KG1 (cell line): Measurements from ENCODE around the gene ASPHD1.
"Not testable (repeated sequence)": the region's sequence is repeated elsewhere in the genome, so short reads cannot be mapped to it uniquely, and the experiment has no call there.

Experiments
- DNase-seq: peaks from one replicate; lab custom pipeline; 2025; lab: John Stamatoyannopoulos, UW

ASPHD1 gene

DNA sequence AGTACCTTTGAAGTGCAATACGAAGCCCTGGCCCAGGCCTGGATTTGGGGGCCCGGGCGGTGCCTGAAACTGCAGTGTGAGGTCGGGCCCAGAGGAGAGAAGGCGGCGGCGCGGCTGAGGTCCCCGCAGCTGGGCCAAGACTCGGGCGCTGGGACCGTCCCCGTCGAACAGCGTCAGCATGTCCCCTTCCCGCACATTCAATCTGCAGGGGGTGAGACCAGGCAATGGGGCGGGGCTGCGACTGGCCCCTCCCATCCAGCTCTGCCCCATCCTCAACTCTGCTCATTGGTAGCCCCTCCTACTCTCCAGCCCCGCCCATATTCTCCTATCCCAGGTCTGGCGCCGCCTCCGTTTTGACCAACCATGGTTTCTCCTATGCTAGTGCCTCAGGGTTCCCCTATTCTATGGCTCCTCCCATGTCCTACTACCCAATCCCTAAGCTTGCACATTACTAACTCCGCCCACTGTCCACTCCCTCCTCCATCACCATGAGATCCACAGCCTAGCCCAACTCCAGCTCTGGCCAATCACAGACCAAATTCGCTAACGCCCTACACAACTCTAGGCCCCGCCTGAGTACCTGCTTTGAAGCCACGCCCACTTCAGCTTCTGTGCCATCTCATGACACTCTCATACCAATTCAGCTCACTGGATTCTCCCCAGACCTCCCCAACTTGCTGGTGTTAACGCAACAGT lies 22.9 kb upstream of the ASPHD1 start:
- DNase-seq = no peak

DNA sequence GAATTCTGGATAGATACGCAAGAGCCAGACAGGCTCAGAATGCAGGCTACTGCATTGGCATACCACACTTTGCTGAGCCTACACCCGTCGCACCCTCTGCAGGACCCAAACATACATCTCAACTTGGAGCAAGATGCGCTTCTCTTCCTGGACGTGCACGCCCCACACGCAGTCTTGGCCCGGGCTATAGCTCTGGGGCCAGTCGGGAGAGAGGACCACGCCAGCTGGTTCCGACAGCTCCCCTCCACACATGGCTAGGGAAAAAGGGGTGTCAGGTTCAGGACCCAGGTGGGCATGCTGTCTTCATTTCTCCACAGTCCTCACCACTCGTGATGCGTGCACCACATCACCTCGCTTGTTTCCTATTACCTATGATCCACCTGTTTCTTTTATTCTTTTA lies 22.1 kb upstream of the ASPHD1 start:
- DNase-seq = no peak

DNA sequence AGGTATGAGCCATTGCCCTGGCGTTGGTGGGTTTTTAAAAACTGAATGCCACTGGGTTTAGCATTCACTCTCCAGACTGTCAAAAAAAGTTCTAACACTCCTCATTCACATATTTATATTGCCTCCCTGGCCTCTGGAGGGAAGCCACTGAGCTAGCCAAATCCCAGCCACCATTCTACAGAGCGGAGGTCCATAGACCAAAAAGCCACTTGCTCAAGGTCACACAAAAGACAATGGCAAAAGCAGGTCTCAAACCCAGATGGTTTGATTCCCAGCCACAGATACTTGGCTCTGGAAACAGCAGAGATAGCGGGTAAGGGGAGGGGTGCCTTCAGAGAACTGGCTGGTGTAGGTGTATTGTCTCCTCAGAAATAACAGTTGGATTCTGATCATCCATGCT lies 19.2 kb upstream of the ASPHD1 start:
- no peak for DNase-seq

DNA sequence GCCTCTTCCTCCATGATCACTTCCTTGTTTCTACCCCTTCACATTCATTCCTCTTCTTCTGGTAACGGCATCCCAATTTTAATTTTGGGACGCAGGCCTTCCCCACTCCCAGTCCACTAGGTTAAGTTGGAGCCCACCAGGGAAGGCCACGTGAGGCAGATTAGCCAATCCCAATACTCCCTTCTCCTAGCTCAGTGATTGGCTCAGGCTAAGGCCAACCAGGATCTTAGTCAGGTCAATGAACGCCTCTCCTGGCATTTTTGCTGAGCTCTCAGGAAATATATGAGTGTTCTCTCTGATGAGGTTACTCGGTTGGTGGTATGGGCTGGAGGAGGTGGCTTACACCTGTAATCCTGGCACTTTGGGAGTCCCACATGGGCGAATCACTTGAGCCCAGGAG lies 16.3 kb upstream of the ASPHD1 start:
- no peak for DNase-seq

DNA sequence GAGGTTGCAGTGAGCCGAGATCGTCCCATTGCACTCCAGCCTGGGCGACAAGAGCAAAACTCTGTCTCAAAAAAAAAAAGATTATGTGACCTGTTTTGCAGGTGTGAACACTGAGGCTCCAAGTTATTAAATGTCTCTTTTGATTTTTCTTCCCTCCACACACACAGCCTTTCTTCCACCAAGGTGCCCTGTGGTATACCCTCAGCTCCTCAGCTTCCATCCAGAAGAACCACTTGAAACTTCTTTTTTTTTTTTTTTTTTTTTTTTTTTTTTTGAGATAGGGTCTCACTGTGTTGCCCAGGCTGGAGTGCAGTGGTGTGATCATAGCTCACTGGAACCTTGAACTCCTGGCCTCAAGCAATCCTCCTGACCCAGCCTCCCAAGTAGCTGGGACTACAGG lies 10.9 kb upstream of the ASPHD1 start:
- DNase-seq = not testable (repeated sequence)

DNA sequence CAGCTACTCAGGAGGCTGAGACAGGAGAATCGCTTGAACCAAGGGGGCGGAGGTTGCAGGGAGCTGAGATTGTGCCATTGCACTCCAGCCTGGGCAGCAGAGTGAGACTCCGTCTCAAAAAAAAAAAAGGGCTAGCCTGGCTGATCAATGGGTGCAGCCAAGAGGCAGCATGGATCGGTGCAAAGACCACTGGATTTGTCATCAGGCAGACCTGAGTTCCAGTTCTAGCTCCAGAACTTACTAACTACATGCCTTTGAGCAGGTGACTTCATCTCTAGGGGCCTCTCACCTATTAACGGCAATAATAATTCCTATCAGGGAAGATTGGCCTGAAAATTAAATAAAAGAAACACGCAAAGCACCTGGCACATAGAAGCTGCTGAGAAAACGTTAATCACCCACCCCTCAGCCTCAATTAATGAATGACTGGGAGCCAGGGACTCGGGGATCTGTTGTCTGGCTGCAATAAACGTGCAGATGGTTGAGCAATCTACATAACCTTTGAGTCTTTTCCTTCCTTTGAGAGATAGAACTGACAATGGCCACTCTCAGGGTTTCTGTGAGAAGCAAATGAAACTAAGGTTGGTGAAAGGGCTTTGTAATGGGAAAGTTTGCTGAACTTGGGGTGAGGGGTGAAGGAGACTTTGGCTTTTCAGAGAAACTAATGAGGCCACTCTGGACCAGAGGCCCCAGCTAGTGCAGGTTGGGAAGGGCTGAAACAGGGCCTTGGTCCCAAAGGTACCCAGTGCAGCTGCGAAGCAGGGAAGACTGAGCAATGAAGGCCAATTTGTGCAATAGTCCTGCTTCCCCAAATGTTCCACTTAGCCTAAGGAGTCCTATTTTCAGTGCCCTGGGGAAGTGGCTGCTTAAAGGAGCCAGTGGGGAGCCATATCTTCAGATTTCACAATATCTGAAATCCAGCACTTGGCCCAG lies 8.5 kb upstream of the ASPHD1 start:
- no peak for DNase-seq

DNA sequence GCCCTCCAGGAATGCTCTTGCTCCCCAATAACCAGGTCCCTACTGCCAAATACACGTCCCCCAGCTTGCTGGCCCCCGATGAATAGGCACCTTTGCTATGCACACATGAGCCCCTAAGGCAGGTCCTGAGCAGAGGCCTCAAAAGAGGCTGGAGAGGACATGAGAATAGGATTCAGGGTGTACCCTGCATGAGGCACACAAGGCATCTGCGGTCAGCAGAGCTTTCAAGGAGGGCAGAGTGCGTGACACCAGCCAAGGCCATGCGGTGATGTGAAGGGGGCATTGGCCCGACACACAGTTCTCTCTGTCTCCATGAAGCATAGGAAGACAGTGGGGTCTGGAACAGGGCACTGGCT lies 7.9 kb upstream of the ASPHD1 start:
- DNase-seq = no peak

DNA sequence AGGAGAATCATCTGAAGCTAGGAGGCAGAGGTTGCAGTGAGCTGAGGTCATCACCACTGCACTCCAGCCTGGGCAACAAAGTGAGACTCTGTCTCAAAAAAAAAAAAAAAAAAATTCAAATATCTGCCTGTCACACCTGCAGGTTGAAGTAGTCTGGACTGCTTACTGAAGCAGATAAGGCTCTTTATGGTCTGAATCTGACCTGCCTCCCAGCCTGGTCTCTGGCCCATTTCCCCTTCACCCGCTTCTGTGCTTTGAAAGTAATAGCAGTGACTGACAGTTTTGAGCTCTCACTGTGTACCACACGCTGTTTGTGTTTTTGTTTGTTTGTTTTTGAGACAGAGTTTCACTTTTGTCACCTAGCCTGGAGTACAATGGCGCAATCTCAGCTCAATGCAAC lies 6.7 kb upstream of the ASPHD1 start:
- DNase-seq = no peak

DNA sequence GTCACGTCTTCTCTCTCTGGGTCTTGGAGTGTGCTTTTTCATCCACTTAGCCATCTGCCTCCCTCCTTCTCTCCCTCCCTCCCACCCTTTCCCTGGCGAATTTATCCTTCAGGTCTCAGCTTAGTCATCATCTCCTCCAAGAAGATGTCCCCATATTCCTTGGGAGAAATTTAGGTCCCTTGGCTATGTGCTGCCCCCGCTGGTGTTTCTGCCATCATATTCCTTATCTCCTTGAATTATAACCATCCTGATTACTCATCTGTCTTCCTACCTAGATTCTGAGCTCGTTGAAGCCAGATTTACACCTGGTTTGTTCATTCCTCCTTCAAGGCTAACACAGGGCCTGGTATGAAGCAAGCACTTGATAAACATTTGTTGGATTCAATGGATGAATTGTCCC lies 5.9 kb upstream of the ASPHD1 start:
- no peak for DNase-seq

DNA sequence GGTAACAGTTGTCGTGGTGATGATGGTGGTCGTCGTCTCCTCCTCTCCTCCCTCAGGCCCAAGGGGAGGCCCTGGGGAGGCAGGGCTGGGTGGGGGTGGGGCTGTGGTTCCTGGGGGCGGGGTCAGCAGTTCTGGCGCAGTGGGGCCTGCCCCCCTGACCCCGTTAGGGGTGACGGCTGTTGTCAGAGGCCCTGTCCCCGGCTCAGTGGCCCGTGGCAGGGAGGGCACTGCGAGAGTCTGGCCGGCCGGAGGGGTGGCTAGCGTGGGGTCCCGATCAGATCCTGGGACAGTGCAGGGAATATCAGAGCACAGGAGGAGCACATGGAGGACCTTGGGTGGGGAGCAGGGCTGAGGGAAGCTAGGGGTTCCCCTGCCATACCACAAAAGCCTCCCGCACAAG lies 3.4 kb upstream of the ASPHD1 start:
- no peak for DNase-seq

DNA sequence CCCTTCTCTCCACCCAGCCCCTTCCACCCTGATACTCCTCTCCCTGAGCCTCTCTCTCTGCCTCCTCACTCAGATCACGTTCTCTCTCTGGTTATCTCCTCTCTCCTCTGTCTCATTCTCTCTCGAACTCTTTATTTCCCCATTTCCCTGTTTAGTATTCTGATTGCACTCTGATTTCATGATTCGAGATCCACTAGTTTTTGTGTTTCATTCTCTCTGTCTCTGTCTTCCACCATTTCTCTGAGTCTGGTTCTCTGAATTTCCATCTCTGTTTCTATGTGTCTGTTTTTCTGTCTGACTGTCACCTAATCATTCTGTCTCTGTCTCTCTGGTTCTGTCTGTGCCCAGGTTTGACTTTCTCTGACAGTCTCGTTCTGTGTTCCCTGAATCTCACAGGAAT lies 3.0 kb upstream of the ASPHD1 start:
- no peak for DNase-seq

DNA sequence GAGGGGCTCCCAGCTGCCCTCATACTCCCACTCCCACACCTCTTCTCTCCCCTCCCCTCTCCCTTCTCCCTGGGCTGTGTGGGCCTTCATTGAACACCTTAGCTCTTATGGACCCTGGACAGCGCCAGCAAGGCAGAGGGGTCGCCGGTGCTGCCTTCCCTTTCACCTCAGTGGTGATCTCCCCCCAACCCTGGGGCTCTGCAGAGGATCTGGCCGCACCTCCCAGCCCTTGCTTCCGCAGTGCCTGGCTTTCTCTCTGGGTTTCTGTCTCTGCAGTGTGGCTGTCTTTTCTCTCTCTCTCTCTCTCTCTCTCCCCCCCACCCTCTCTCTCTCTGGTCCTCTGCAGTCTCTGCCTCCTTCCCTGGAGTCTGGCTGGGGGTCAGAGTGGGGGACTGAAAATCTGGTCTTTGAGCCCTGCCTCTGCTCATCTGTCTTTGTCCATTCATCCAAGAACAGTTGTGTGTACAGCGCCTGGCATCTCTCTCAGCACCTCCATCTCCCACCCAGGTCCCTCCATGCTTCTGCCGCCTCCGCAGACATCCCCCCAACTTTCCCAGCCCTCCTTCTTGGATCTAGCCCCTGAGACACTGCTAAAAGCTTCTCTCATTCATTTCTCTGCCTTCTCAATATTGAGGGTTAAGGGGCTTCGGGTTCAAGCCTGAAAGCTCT lies 2.0 kb upstream of the ASPHD1 start:
- DNase-seq = no peak

DNA sequence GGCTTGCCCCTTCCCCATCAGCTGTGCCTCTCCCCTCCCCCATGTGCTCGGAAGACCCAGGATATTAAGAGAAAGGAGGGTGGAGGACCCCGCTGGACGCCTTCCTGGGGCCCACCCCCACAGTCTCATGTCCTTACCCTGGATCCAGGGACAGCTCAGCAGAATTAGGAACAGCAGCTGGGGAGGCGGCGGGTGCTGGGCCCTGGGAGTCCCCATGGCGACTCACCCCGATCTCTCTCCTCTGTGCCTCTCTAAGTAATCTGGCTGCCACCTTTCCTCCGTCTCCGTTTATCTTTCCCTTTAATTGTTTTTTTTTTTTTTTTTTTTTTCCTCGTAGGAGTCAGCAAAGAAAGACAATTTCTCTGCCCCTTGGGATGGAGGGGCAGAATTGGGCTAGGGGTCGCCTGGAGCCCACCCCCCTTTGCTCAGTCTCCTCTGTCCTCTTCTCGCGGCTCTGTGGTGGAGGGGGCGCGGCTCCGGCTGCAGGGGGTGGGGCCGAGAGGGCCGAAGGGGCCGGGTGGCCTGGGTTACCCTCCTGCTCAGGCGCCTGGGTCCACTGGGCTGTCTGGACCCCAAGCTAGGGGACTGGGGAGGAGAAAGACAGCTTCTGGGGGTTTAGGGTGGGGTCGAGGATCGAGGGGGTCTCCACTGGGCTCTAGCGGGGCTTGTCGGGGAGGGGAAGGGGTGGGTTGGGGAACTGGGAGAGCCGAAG lies 1.3 kb upstream of the ASPHD1 start:
- DNase-seq = no peak

DNA sequence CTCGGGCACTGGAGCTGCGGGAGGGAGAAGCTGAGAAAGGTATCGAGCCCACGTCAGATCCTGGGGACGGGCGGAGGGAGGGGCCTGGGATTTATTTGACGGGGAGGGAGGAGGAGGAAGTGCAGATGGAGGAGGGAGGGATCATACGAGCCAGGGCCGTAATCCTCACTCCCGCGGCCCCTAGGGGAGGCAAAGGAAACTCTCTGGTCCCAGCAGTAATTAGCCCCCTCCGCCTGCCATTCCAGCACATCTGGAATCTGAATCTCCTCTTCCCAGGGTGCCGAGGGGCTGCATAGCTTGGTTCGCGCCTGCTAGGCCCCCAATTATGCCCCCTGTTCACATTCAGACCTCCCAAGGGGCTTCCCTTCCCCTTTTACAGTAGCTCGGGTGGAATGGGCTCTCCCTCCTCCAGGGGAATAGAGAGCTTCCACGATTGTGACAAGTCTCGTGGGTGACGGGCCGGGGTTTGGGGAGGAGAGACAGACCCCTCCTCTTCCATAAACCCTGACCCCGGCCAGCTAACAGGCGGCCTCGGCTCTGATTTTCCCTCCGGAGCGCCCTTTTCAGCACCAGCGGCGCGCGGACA lies 679 bp upstream of the ASPHD1 start, which contains the start of gene SEZ6L2:
Gene SEZ6L2, minus strand, starts transcription at position 35 of the 586 bp plus-strand sequence. CDS start 531 bp downstream, outside the sequence.
- no peak for DNase-seq

DNA sequence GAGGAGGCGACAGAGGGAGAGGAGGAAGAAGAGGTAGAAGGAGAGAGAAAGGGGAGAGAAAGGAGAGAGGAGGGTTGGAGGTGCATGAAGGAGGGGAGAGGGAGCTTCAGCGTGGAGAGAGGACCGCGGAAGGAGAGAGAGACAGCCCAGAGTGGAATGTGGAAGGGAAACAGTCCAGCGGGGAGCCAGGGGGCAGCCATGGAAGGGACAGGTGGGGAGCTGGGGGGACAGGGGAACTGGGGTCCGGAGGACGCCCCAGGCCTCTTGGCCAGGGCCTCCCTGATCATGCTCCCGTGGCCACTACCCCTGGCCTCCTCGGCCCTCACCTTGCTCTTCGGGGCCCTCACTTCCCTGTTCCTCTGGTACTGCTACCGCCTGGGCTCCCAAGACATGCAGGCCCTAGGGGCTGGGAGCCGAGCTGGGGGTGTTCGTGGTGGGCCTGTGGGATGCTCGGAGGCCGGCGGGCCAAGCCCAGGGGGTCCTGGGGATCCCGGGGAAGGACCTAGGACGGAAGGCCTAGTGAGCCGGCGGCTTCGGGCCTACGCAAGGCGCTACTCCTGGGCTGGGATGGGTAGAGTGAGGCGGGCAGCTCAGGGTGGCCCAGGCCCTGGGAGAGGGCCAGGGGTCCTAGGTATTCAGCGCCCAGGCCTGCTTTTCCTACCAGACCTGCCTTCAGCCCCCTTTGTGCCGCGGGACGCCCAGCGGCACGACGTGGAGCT lies 759 bp downstream of the ASPHD1 start:
- DNase-seq = no peak

DNA sequence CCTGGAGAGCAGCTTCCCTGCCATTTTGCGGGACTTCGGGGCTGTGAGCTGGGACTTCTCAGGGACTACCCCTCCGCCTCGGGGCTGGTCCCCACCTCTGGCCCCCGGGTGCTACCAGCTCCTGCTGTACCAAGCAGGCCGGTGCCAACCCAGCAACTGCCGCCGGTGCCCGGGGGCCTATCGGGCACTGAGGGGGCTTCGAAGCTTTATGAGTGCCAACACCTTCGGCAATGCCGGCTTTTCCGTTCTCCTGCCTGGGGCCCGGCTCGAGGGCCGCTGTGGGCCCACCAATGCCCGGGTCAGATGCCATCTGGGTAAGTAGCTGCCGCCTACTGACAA lies 1.3 kb downstream of the ASPHD1 start:
- no peak for DNase-seq

DNA sequence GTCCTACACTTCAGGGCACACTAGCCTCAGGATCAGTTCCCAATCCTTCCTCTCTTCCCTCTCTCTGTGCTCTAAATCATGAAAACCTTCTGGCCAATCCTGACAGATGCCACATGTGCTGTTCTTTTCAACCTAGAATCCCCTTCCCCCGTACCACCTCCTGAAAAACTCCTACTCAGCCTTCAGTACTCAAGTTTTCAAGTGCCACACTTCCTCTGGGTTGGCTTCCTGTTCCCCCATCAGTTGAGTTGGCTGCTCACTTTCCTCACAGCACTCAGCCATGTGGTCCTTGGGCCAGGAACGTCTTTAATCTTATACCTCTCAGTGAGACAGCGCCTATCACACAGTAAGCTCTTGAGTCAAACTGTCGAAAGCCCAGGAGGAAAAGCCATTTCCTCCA lies 3.3 kb downstream of the ASPHD1 start:
- no peak for DNase-seq

DNA sequence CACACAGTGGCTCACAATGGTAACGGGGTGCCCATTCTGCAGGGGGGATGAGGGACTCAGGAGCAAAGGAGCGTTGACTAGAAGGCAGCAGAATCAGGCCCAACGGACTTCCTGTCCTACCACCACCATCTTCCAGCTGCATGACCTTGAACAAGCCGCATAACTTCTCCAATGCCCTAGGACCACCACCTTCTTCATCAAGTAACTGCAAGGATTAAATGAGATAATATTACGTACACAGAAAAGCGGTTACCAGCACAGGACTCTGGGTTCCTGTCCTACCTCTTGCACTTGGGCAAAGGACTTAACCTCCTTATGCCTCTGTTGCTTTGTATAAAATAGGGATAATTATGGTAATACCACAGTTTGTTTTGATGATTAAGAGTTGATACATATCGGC lies 4.7 kb downstream of the ASPHD1 start:
- no peak for DNase-seq

DNA sequence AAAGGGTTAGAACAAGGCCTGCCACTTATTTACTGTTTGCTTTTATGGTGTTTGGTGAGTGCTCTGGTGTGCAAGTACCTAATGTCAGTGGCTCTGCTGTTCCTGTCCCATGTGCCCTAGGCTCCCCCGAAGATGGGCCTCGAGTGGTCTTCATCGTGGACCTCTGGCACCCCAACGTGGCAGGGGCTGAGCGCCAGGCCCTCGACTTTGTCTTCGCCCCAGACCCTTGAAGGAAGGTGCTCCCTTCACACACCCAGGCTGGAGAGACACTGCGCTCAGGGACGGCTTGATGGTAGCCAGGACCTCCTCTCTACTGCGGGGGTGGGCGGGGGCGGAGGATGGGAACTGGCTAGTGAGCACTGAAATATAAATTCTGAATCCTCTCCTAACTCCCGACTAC lies 5.4 kb downstream of the ASPHD1 start:
- DNase-seq = no peak

DNA sequence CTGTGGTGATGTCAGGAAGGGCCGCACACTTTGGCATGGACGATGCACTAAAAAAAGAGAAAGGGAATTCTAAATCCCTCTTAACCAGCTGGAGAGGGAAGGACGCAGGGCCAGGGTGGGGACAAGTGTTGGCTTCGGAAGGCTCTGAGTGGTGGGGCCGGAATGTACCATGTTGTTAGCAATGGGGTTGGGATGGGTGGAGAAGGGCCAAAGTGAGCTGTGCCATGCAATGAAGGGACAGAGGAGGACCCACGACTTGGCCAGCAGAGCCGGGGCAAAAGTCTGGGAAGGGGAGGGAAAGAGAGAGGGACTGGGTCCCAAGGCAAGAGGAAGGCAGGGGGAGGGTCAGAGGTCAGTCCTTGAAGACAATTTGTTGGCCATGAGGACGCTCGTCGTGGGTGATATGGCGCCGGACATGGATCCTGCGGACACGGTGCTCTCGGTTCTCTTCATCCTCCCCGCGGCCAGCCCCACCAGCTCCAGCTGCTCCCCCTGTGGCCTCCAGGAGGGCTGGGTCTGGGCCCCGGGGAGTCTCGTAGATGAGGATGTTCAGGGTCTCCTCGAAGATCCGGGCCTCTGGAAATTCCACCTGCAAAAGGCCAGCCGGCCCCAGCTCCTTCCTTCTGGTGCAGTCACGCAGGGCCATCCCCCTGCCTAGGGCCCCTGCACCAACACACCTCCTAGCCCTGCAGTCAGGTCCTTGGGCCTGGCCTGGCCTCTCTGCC lies 6.4 kb downstream of the ASPHD1 start:
- no peak for DNase-seq

DNA sequence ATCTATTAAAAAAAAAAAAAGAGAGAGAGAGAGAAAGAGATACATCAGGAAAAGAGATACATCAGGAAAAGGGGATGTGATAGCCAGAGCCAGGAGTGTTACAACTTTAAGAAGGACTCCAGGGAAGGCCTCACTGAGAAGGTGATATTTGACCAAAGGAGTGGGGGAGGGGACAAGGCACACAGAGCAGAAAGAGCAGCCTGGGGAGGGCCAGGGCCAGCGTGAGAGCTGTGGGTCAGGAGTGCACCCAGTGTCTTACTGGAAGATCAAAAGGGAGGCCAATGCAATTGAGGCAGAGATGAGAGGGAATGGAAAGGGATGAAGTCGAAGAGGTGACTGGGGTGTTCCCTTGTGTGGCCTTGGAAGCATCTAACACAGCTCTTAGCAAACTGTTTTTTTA lies 7.7 kb downstream of the ASPHD1 start:
- no peak for DNase-seq
